HTERT RPE-1 (cell line): ENCODE results near the gene OVCA2.

Source experiments
- in situ Hi-C: fragments of 300-500 bp; cut with MboI; formaldehyde crosslinking; loops from 4 replicates; pipeline ENCODE4 v1.14.3; 2020; ENCODE audit warnings: low sequenced_read_pairs

OVCA2 gene

DNA sequence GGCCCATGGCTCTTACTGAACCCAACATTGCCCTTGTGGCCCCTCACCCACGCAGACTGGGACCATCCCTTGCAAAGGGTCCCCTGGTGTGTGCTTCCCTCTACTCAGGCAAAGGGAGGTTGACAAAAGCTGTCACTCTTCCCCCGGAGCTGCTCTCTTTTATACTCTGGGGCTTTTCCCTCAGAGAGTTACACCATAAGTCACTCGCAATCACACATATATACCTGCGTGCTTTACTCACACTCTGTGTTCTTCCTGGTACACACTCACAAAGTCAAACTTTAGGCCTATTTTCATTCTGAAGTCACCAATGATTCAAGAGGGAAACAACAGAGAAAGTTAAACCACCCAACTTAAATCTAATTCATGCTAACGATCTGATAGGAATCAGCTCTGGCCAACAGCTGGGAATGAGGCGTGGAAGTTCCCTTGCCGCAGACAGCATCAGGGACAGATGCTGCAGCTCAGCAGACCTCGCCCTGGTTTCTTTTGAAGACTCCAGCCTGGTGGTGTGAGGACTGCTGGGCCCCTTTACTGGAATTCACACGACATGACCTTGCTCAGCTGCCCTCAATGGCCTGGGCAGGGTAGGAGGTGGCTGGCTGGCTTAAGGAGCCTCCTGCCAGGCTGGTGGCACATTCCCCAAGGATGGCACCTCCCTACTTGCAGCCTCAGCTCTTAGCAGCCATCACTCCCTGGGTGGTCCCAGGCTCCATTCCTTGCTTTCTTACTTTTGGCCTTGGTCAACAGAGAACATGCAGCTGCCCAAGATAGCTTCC lies 40.4 kb downstream of the OVCA2 start:
- in situ Hi-C loops, result no loop called here

- in situ Hi-C loops, result no loop called here
Observed at GRCh38 chr17:2083613-2084035, 41.8 kb downstream of the OVCA2 start.

DNA sequence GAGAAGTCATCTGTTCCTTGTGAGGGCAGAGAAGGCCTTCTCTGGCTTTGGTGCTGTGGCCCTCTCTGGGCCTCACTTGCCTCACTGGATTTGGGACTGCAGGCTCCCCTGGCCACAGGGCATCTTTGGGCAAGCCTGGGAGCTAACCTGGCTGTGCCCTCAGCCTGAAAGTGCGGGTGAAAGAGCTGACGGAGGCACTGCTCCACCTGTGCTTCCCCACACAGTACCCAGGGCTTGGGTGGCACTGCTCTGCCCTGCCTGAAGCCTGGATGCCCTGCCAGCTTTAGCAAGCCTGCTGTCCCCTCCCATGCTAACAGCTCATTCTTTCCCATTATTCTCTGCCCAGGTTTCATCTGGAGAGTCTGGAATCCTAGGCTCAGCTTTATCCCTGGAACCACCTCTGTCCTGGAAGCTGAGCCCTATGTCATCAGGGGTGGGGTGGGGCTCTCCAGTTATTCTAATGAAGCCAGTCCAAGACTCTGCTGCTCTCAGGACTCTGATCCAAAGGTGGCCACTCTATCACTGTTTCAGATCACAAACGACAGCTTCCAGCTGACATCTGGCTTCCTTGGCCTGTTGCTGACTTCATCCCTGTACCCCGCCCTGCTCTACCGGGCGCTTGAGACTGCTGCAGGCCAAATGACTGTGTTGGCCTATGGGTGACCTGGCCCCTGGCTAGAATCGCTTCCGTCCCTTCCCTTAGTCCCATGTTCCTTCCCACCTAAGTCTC lies 42.4 kb downstream of the OVCA2 start:
- in situ Hi-C loops, result no loop called here

GRCh38 chr17:2084766-2085647 lies 43.2 kb downstream of the OVCA2 start:
- in situ Hi-C loops, result no loop called here

GRCh38 chr17:2085648-2085949 lies 43.8 kb downstream of the OVCA2 start:
- in situ Hi-C loops, result no loop called here

- in situ Hi-C loops, result no loop called here
Observed at GRCh38 chr17:2086306-2086705, 44.5 kb downstream of the OVCA2 start.

DNA sequence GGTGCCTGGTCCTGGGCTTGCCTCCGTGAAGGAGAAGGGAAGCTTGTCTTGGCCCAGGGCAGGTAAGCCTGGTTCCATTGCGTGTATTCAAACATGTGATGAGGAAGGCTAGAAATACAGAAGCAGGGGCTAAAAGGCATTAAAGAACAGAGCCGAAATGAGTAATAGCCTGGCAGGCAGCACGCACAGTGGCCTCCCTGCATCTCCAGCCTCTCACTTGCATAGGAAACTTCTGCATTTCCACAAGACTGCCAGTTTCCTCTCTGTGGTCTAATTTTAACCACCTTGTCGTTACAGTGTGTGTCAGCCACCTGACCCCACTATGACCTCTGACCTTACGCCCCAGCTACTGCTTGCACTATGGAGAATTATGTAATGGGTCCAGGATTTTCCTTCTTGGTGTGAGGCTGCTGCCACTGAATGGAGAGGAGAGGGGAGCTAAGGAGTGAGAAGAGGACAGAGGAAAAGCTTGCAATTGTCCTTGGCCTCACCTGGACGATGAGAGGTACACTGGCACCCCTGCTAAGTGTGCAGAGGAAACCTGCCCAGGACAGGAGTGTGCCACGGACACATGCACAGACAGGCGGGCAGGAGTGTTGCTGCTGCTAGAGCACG lies 45.9 kb downstream of the OVCA2 start:
- in situ Hi-C loops, result no loop called here

DNA sequence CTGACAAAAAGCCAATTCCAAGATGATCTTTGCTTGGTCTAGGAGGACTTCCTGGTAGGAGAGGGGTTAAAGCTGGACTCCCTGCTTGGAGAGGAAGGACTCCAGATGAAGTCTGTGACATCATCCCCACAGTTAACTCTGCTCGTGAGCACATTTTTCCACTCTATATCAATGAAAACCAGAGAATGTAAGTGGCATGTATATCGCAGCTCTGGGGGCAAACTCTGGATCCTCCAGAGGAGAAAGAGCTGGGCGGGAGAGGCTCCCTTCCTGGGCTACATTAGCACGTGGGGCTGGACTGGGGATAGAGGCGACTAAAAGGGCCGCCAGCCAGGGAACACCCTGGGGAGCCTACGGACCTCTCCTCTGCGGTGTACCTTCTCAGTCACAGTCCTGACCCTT lies 47.2 kb downstream of the OVCA2 start:
- in situ Hi-C loops, result no loop called here

DNA sequence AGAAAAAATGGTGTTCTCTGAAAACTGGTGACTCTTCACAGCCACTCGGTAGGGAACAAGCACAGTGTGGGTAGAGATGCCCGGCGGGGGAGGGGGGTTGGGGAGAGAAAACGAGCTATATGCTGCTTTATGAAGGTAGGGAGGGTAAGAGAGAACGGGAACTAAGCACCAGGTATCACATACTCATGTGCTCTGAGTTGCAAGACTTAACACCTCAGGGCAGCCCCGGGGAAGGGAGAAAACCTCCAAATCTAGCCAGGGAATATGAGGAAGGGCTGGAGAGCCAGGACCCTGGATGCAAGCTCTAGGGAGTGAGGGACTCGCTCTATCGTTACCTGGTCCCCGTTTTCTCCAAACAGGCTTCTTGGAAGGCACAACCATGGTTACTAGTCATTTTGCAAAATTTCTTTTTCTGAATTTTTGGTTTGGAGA lies 48.4 kb downstream of the OVCA2 start:
- in situ Hi-C loops, result no loop called here

DNA sequence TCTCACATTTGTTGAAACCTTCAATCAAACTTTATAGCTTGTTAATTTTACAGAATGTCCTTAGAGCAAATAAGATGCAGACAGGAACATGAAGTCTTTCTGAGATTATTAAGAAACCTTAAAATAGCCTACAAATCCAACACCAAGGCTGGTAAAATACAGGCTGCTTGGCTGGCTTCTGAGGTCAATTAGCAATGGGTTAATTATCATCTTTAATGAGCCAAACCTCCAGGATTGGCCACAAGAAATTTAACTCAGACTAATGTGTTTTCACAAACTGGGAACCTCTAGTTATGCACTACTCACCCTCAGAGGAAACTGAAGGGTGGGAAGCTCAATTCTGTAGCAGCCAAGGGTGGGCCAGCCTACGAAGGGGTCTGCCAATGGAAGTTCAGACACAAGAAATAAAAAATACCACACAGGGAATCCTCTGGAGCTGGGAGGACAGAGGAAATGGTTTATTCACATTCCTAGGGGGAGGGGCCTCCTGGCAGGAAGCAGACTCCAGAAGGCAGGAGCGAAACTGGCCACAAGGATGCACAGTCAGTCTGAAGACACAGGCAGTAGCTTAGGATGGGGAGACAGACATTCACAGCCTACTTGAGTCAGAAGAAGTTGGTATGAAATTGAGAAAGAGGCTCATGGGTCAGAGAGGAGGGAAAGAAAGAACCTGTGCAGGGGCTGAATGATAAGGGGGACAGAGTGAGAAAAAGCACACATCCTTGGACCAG lies 49.1 kb downstream of the OVCA2 start:
- in situ Hi-C loops, result no loop called here

GRCh38 chr17:2092253-2092652 lies 50.4 kb downstream of the OVCA2 start:
- in situ Hi-C loops, result no loop called here
